ENCODE measurements around the gene CCDC88C.

Gene CCDC88C

GRCh38 chr14:91369628-91370445, 47.8 kb downstream of the CCDC88C start:
- Histone ChIP-seq H3K36me3 (no peaks in the 10 kb centered on the region), H3K27me3 (peaks cover 0 to 25% of the 10 kb centered on the region in 2 donors), H3K27ac (no peak overlapping the region), H3K4me3 (no peak overlapping the region), H3K4me1 (peaks cover 0 to 15% (median 0%) of the 10 kb centered on the region in 4 donors), H3K9me3 (no peaks in the 10 kb centered on the region)
- intact Hi-C loops (cut with DNase I; ENCODE audit: low total_unique reads), result no loop called here
- no peak for DNase-seq
- TF ChIP-seq CTCF (IDR thresholded peaks at IDR 0.05), result no peak

- no peak overlapping the region for H3K4me3 ChIP-seq
- no peak for DNase-seq
- no peak for TF ChIP-seq CTCF (IDR thresholded peaks at IDR 0.05)
- H3K4me1 ChIP-seq, result peaks cover 0 to 15% (median 0%) of the 10 kb centered on the region in 4 donors
- no peaks in the 10 kb centered on the region for H3K36me3 ChIP-seq
- H3K27me3 ChIP-seq, result peaks cover 0 to 25% of the 10 kb centered on the region in 2 donors
- intact Hi-C loops (cut with DNase I; ENCODE audit: low total_unique reads), result no loop called here
- H3K9me3 ChIP-seq, result no peaks in the 10 kb centered on the region
- no peak overlapping the region for H3K27ac ChIP-seq
These were observed 48.7 kb downstream of the CCDC88C start for GRCh38 chr14:91368776-91369416.

GRCh38 chr14:91367173-91368171, 50.1 kb downstream of the CCDC88C start:
- Histone ChIP-seq H3K36me3 (no peaks in the 10 kb centered on the region), H3K27me3 (peaks cover 0 to 20% of the 10 kb centered on the region in 2 donors), H3K4me1 (peaks cover 0 to 11% (median 0%) of the 10 kb centered on the region in 4 donors), H3K27ac (no peak overlapping the region), H3K4me3 (no peak overlapping the region), H3K9me3 (no peaks in the 10 kb centered on the region)
- intact Hi-C loops (cut with DNase I; ENCODE audit: low total_unique reads), result no loop called here
- DNase-seq, result no peak
- TF ChIP-seq CTCF (IDR thresholded peaks at IDR 0.05), result no peak

DNA sequence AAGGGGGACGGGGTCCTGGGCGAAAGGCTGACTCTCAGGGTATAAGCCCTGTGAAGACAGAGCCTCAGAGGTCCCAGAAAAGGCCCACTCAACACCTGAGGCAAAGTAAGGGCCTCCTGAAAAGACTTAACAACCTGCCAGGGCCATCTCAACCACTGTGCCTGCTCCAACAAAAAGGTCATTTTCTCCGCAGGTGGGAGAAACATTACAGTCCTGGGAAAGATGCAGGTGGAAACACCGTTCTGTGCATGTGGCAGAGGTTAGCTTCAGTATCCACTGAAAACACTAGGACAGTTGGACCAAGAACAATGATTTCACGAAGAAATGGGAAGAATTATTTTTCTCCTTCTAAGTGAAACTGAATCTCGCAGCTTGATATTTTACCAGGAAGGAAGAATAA, 50.9 kb downstream of the CCDC88C start:
- Histone ChIP-seq H3K36me3 (no peaks in the 10 kb centered on the region), H3K27ac (no peak overlapping the region), H3K4me1 (peaks cover 0 to 11% (median 0%) of the 10 kb centered on the region in 4 donors), H3K4me3 (no peak overlapping the region), H3K27me3 (peaks cover 0 to 18% of the 10 kb centered on the region in 2 donors), H3K9me3 (no peaks in the 10 kb centered on the region)
- no peak for DNase-seq
- intact Hi-C loops (cut with DNase I; ENCODE audit: low total_unique reads), result no loop called here
- no peak for TF ChIP-seq CTCF (IDR thresholded peaks at IDR 0.05)

DNA sequence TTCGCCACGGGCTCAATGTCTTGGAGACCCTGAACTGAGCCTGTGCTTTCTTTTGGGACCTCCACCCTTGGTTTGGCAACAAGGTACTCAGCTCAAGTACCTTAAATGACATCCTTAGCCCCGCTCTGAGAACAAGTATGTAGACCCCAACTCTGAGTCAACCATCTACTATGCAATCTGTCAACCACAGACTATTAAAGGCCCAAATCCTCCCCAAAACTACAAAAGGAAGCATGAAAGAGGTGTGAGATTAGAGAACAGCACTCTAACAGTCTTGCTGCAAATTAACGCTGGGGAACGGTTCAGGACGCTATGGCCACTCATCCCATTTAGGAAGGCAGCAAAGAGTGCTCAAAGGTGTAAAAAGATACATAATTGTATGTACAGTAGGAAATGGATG, 52.1 kb downstream of the CCDC88C start:
- Histone ChIP-seq H3K4me3 (no peak overlapping the region), H3K27me3 (peaks cover 0 to 8% of the 10 kb centered on the region in 2 donors), H3K9me3 (no peaks in the 10 kb centered on the region), H3K36me3 (no peaks in the 10 kb centered on the region), H3K27ac (no peak overlapping the region), H3K4me1 (peaks cover 0 to 6% (median 0%) of the 10 kb centered on the region in 4 donors)
- TF ChIP-seq CTCF (IDR thresholded peaks at IDR 0.05), result no peak
- intact Hi-C loops (cut with DNase I; ENCODE audit: low total_unique reads), result no loop called here
- no peak for DNase-seq

All from tibial artery (tissue), 4 donors.